Osteocyte (in vitro differentiated cells): ENCODE measurements around the gene PCSK1N. TPM values are rescaled to one million over a fixed set of nuclear protein-coding genes. Genes with fewer than 3 reads are reported as not detected.
"Not testable (repeated sequence)": the region's sequence is repeated elsewhere in the genome, so short reads cannot be mapped to it uniquely, and the experiment has no call there.

Experiments
- DNase-seq: peaks from one replicate; pipeline ENCODE4 v3.0.0; 2021; ENCODE audit warnings: mixed read lengths; ENCODE audit not compliant: unreplicated experiment; ENCODE audit errors: extremely low spot score
- H3K27ac Mint-ChIP-seq: one replicate; pipeline ENCODE4 v1.8.0; 2021; ENCODE audit warnings: mild to moderate bottlenecking, mixed read lengths; ENCODE audit not compliant: unreplicated experiment
- H3K27me3 Mint-ChIP-seq: one replicate; pipeline ENCODE4 v1.8.0; 2021; ENCODE audit warnings: mixed read lengths; ENCODE audit not compliant: unreplicated experiment
- H3K36me3 Mint-ChIP-seq: one replicate; pipeline ENCODE4 v1.8.0; 2021; ENCODE audit warnings: mixed read lengths; ENCODE audit not compliant: unreplicated experiment
- H3K4me1 Mint-ChIP-seq: one replicate; pipeline ENCODE4 v1.8.0; 2021; ENCODE audit warnings: mixed read lengths; ENCODE audit not compliant: unreplicated experiment
- H3K4me3 Mint-ChIP-seq: one replicate; pipeline ENCODE4 v1.8.0; 2021; ENCODE audit warnings: mild to moderate bottlenecking, moderate library complexity, mixed read lengths; ENCODE audit not compliant: unreplicated experiment
- H3K9me3 Mint-ChIP-seq: one replicate; pipeline ENCODE4 v1.8.0; 2021; ENCODE audit warnings: mixed read lengths; ENCODE audit not compliant: unreplicated experiment
- CTCF ChIP-seq: fragments of 200-600 bp; sonication (generic); IDR thresholded peaks from 2 replicates; pipeline ENCODE4 v1.5.0; 2021; ENCODE audit warnings: antibody characterized with exemption, mild to moderate bottlenecking, moderate library complexity
- total RNA-seq: library from RNA; stranded (reverse); gene quantifications from 2 replicates; pipeline ENCODE4 v1.2.1, GENCODE V29; 2021

The PCSK1N gene
- total RNA-seq, 1 donor from 2014 or later = 13.1 TPM

DNA sequence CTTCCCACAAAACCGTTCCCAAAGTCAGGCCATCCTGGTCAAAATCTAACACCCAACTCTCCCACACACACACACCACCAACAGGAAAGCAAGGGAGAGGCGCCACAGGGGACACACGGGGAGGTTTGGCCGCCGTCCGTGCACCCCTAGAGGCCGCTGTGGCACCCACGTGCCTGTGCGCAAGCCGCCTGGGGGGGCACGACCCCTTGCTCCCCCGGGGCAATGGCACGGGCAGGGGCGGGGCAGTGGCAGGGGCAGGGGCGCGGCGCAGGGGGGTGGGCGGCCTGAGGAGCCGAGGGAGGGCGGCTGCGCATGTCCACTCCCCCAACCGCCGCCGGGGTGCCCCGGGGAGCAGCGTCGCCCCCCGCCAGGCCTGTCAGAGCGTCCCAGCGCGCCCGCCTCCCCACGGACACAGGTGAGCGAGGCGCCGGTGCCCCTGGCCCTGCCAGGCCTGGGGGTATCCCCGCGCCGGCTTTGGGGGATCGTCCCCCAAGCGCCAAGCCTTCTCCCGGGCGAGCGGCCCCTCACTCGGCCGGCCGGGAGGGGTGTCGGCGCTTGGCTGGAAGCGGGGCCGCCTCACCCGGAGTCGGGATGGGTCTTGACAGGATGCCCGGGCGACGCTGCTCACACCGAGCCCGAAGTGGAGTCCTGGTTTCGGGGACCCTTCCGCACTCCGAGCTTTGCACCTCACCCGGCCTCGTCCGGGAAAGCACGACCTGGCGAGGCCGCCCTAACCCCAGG, 9.1 kb downstream of the PCSK1N start, which contains the start of gene ERAS:
ERAS (plus strand) TSS at position 379 of the 741 bp plus-strand sequence. CDS start 2,611 bp downstream, outside the sequence.
- H3K36me3 Mint-ChIP-seq = peaks cover 12% of the 10 kb centered on the region
- DNase-seq = no peak
- TF ChIP-seq CTCF = no peak
- H3K4me1 Mint-ChIP-seq = no peaks in the 10 kb centered on the region
- no peak within 1 kb of the TSS for H3K4me3 Mint-ChIP-seq
- no peaks in the 10 kb centered on the region for H3K9me3 Mint-ChIP-seq
- H3K27ac Mint-ChIP-seq = no peak within 1 kb of the TSS
- H3K27me3 Mint-ChIP-seq = peaks cover 4% of the 10 kb centered on the region

DNA sequence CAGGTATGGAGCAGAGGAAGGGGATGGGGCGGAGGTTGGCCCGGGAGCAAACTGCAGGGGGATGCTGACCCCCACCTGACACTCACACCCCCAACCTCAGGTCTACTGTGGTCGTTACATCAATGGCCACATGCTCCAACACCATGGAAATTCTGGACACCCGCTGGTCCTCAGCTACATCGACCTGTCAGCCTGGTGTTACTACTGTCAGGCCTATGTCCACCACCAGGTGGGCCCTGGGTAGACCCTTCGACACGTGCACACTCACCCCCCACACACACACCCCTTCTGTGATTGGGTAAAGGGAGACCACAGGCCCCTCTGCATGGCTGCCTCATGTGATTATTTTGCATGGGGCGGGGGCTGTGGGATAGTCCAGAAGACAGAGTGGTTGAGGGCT, 11.3 kb downstream of the PCSK1N start:
- Mint-ChIP-seq H3K36me3 (peaks cover 12% of the 10 kb centered on the region), H3K27me3 (no peaks in the 10 kb centered on the region), H3K4me3 (no peak overlapping the region), H3K9me3 (no peaks in the 10 kb centered on the region), H3K27ac (no peak overlapping the region), H3K4me1 (no peaks in the 10 kb centered on the region)
- DNase-seq = no peak
- TF ChIP-seq CTCF = no peak

DNA sequence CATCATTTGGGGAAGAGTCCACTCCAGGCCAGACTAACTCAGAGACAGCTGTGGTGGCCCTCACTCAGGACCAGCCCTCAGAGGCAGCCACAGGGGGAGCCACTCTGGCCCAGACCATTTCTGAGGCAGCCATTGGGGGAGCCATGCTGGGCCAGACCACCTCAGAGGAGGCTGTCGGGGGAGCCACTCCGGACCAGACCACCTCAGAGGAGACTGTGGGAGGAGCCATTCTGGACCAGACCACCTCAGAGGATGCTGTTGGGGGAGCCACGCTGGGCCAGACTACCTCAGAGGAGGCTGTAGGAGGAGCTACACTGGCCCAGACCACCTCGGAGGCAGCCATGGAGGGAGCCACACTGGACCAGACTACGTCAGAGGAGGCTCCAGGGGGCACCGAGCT, 12.4 kb downstream of the PCSK1N start:
- Mint-ChIP-seq H3K4me3 (no peak overlapping the region), H3K36me3 (peaks cover 12% of the 10 kb centered on the region), H3K27ac (no peak overlapping the region), H3K27me3 (no peaks in the 10 kb centered on the region), H3K9me3 (no peaks in the 10 kb centered on the region), H3K4me1 (no peaks in the 10 kb centered on the region)
- no peak for DNase-seq
- TF ChIP-seq CTCF = no peak

DNA sequence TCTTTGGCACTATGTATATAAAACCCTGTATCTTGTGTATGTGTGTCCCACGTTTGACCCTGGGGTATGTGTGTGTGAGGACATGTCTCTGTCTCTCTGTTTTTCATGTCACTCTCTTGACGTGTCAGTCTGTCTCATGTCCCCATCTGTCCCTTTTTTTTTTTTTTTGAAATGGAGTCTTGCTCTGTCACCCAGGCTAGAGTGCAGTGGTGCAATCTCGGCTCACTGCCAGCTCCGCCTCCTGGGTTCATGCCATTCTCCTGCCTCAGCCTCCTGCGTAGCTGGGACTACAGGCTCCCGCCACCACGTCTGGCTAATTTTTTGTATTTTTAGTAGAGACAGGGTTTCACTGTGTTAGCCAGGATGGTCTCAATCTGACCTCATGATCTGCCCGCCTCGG, 16.0 kb downstream of the PCSK1N start:
- not testable (repeated sequence) for H3K4me3 Mint-ChIP-seq, DNase-seq, H3K27me3 Mint-ChIP-seq, H3K27ac Mint-ChIP-seq, H3K4me1 Mint-ChIP-seq, H3K9me3 Mint-ChIP-seq, H3K36me3 Mint-ChIP-seq

GRCh38 chrX:48818866-48819265, 16.5 kb downstream of the PCSK1N start:
- no peaks in the 10 kb centered on the region for H3K36me3 Mint-ChIP-seq
- DNase-seq = no peak
- H3K4me3 Mint-ChIP-seq = no peak overlapping the region
- no peak overlapping the region for H3K27ac Mint-ChIP-seq
- no peaks in the 10 kb centered on the region for H3K4me1 Mint-ChIP-seq
- no peak for TF ChIP-seq CTCF
- no peaks in the 10 kb centered on the region for H3K9me3 Mint-ChIP-seq
- no peaks in the 10 kb centered on the region for H3K27me3 Mint-ChIP-seq
